Activated CD8-positive, alpha-beta memory T cell treated with anti-CD3 and anti-CD28 coated beads, Interleukin-2, amount 50 U/mL, for 48 hours (primary cell): ENCODE measurements around the gene MALSU1.

Experiments
- DNase-seq: peaks from one replicate; pipeline ENCODE4 v3.0.0-alpha.2; 2020

Gene MALSU1

GRCh38 chr7:23298885-23299769, at the start of gene MALSU1:
Gene MALSU1 (plus strand): TSS chr7:23299339. CDS start chr7:23299353, 14 bp downstream.
- DNase-seq, result peak; percentile 99

GRCh38 chr7:23249486-23249885, 49.7 kb upstream of the MALSU1 start:
- no peak for DNase-seq

GRCh38 chr7:23254051-23254681, 45.0 kb upstream of the MALSU1 start:
- DNase-seq, result no peak

GRCh38 chr7:23256731-23257130, 42.4 kb upstream of the MALSU1 start:
- no peak for DNase-seq

GRCh38 chr7:23260371-23260770, 38.8 kb upstream of the MALSU1 start:
- DNase-seq, result no peak

- DNase-seq, result peak; percentile 78
Observed at GRCh38 chr7:23261843-23262452, 37.2 kb upstream of the MALSU1 start.

- no peak for DNase-seq
Observed at GRCh38 chr7:23264916-23265458, 34.2 kb upstream of the MALSU1 start.

- DNase-seq, result no peak
Observed at GRCh38 chr7:23266918-23267317, 32.2 kb upstream of the MALSU1 start.

GRCh38 chr7:23267357-23267756, 31.8 kb upstream of the MALSU1 start:
- DNase-seq, result no peak

GRCh38 chr7:23268167-23268566, 31.0 kb upstream of the MALSU1 start:
- DNase-seq, result no peak

- no peak for DNase-seq
Observed at GRCh38 chr7:23268746-23269145, 30.4 kb upstream of the MALSU1 start.

- DNase-seq, result no peak
Observed at GRCh38 chr7:23272275-23272674, 26.9 kb upstream of the MALSU1 start.

GRCh38 chr7:23273141-23273599, 26.0 kb upstream of the MALSU1 start:
- peak; percentile 97 for DNase-seq

- DNase-seq, result no peak
Observed at GRCh38 chr7:23275912-23276311, 23.2 kb upstream of the MALSU1 start.

- no peak for DNase-seq
Observed at GRCh38 chr7:23276376-23276775, 22.8 kb upstream of the MALSU1 start.

GRCh38 chr7:23276947-23277346, 22.2 kb upstream of the MALSU1 start:
- no peak for DNase-seq

- DNase-seq, result no peak
Observed at GRCh38 chr7:23277359-23277989, 21.7 kb upstream of the MALSU1 start.

- no peak for DNase-seq
Observed at GRCh38 chr7:23279819-23280525, 19.2 kb upstream of the MALSU1 start.

- DNase-seq, result no peak
Observed at GRCh38 chr7:23283086-23283485, 16.1 kb upstream of the MALSU1 start.

GRCh38 chr7:23284871-23285270, 14.3 kb upstream of the MALSU1 start:
- DNase-seq, result no peak

GRCh38 chr7:23285657-23286646, 13.2 kb upstream of the MALSU1 start:
- DNase-seq, result no peak
